Osteoblast (primary cell): Measurements from ENCODE around the gene CDK5R1. TPM values are rescaled to one million over a fixed set of nuclear protein-coding genes. Genes with fewer than 3 reads are reported as not detected.
A peak's percentile ranks its signal among the peaks of the same experiment; 100 is the strongest.

Experiments
- DNase-seq: peaks from one replicate; pipeline ENCODE4 v3.0.0; 2011; ENCODE audit warnings: low spot score, mixed read lengths; ENCODE audit not compliant: insufficient read length; ENCODE audit errors: missing footprints
- H2AFZ ChIP-seq: 2 replicates; pipeline ENCODE4 v1.6.0; 2011; ENCODE audit warnings: mild to moderate bottlenecking, low read length
- H3K27ac ChIP-seq: 2 replicates; pipeline ENCODE4 v1.5.1; 2011; ENCODE audit warnings: mild to moderate bottlenecking, low read depth, low read length, moderate library complexity
- H3K27me3 ChIP-seq: 2 replicates; pipeline ENCODE4 v1.6.0; 2012; ENCODE audit warnings: mild to moderate bottlenecking, control low read depth, inconsistent platforms, low read length, moderate library complexity; ENCODE audit not compliant: insufficient read depth
- H3K36me3 ChIP-seq: 2 replicates; pipeline ENCODE4 v1.5.1; 2011; ENCODE audit warnings: mild to moderate bottlenecking, low read length, control low read depth, moderate library complexity; ENCODE audit not compliant: insufficient read depth
- H3K4me1 ChIP-seq: 2 replicates; pipeline ENCODE4 v1.5.1; 2011; ENCODE audit warnings: mild to moderate bottlenecking, low read length, control low read depth, moderate library complexity; ENCODE audit not compliant: insufficient read depth
- H3K4me2 ChIP-seq: 2 replicates; pipeline ENCODE4 v1.6.0; 2011; ENCODE audit warnings: mild to moderate bottlenecking, low read length; ENCODE audit not compliant: insufficient read depth
- H3K4me3 ChIP-seq: fragments of 200-600 bp; sonication (generic); 3 replicates; pipeline ENCODE4 v1.5.1; 2012; ENCODE audit warnings: mild to moderate bottlenecking, low read length, inconsistent platforms; ENCODE audit not compliant: insufficient read depth
- H3K79me2 ChIP-seq: 2 replicates; pipeline ENCODE4 v1.6.0; 2012; ENCODE audit warnings: mild to moderate bottlenecking, low read length, control low read depth, inconsistent platforms; ENCODE audit not compliant: insufficient read depth
- H3K9me3 ChIP-seq: 2 replicates; pipeline ENCODE4 v1.5.1; 2011; ENCODE audit warnings: low read depth, low read length, control low read depth
- H4K20me1 ChIP-seq: 2 replicates; pipeline ENCODE4 v1.6.0; 2012; ENCODE audit warnings: mild to moderate bottlenecking, low read length, control low read depth; ENCODE audit not compliant: insufficient read depth
- CTCF ChIP-seq: IDR thresholded peaks from 2 replicates; pipeline ENCODE4 v1.5.1; 2011; ENCODE audit warnings: mild to moderate bottlenecking, low read depth, low read length, moderate library complexity; ENCODE audit errors: extremely low read depth
- total RNA-seq: library from RNA; depleted of rRNA; stranded (reverse); fragments of >200 nt; gene quantifications from 2 replicates; pipeline ENCODE4 v1.2.3, GENCODE V29; 2012

The CDK5R1 gene
- total RNA-seq, 1 donor, result 0.72 TPM

GRCh38 chr17:32528825-32529224 lies 42.0 kb downstream of the CDK5R1 start:
- no peak overlapping the region for H3K27ac ChIP-seq
- no peaks in the 10 kb centered on the region for H3K9me3 ChIP-seq
- no peaks in the 10 kb centered on the region for H4K20me1 ChIP-seq
- TF ChIP-seq CTCF, result no peak
- no peak for DNase-seq
- no peak overlapping the region for H2AFZ ChIP-seq
- no peak overlapping the region for H3K4me3 ChIP-seq
- no peaks in the 10 kb centered on the region for H3K36me3 ChIP-seq
- peaks cover 2% of the 10 kb centered on the region for H3K4me1 ChIP-seq
- no peaks in the 10 kb centered on the region for H3K79me2 ChIP-seq
- H3K27me3 ChIP-seq, result no peaks in the 10 kb centered on the region
- no peak overlapping the region for H3K4me2 ChIP-seq

GRCh38 chr17:32529604-32530003 lies 42.8 kb downstream of the CDK5R1 start:
- H2AFZ ChIP-seq, result no peak overlapping the region
- no peak overlapping the region for H3K4me3 ChIP-seq
- H3K36me3 ChIP-seq, result no peaks in the 10 kb centered on the region
- TF ChIP-seq CTCF, result no peak
- H3K9me3 ChIP-seq, result no peaks in the 10 kb centered on the region
- peaks cover 2% of the 10 kb centered on the region for H3K4me1 ChIP-seq
- H3K27me3 ChIP-seq, result no peaks in the 10 kb centered on the region
- no peak for DNase-seq
- H4K20me1 ChIP-seq, result no peaks in the 10 kb centered on the region
- H3K79me2 ChIP-seq, result no peaks in the 10 kb centered on the region
- no peak overlapping the region for H3K27ac ChIP-seq
- H3K4me2 ChIP-seq, result no peak overlapping the region

GRCh38 chr17:32533296-32533695 lies 46.5 kb downstream of the CDK5R1 start:
- H3K4me3 ChIP-seq, result no peak overlapping the region
- H3K27ac ChIP-seq, result no peak overlapping the region
- no peaks in the 10 kb centered on the region for H4K20me1 ChIP-seq
- no peak overlapping the region for H2AFZ ChIP-seq
- DNase-seq, result no peak
- H3K4me2 ChIP-seq, result no peak overlapping the region
- H3K36me3 ChIP-seq, result no peaks in the 10 kb centered on the region
- no peaks in the 10 kb centered on the region for H3K27me3 ChIP-seq
- TF ChIP-seq CTCF, result no peak
- H3K4me1 ChIP-seq, result peaks cover 12% of the 10 kb centered on the region
- H3K79me2 ChIP-seq, result no peaks in the 10 kb centered on the region
- no peaks in the 10 kb centered on the region for H3K9me3 ChIP-seq

- Histone ChIP-seq H2AFZ (peak overlapping the region; percentile 21), H3K4me1 (peaks cover 12% of the 10 kb centered on the region), H3K27ac (peak overlapping the region; percentile 9), H3K4me3 (no peak overlapping the region), H3K36me3 (no peaks in the 10 kb centered on the region), H3K4me2 (peak overlapping the region; percentile 18), H4K20me1 (no peaks in the 10 kb centered on the region), H3K79me2 (no peaks in the 10 kb centered on the region), H3K9me3 (no peaks in the 10 kb centered on the region), H3K27me3 (no peaks in the 10 kb centered on the region)
- DNase-seq, result no peak
- no peak for TF ChIP-seq CTCF
These were observed 50.2 kb downstream of the CDK5R1 start for GRCh38 chr17:32536736-32537643.
